Embryonic facial prominence (tissue), 1 donor: ENCODE data around the gene CERS1.

ENCODE experiments used
- DNase-seq: peaks from one replicate; pipeline ENCODE4 v3.0.0-alpha.2; 2016; ENCODE audit errors: extremely low spot score

The CERS1 gene

GRCh38 chr19:18856385-18857126 lies 39.4 kb downstream of the CERS1 start:
- no peak for DNase-seq

- DNase-seq: no peak
Measured at GRCh38 chr19:18855647-18856384, 40.1 kb downstream of the CERS1 start.

DNA sequence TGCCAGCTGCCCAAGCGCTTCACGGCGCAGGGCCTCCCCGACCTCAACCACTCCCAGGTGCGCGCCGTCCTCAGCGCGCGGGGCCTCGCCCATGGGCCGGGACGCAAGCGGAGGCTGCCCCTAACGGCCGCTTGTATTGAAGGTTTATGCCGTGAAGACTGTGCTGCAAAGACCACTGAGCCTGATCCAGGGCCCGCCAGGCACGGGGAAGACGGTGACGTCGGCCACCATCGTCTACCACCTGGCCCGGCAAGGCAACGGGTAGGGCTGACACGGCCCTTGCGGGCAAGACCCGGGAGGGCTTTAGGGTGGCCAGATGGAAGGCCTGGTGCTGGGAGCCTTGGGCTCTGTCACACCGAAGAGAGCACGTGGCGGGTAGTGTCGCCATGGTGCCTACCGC lies 41.0 kb downstream of the CERS1 start:
- DNase-seq: no peak

DNA sequence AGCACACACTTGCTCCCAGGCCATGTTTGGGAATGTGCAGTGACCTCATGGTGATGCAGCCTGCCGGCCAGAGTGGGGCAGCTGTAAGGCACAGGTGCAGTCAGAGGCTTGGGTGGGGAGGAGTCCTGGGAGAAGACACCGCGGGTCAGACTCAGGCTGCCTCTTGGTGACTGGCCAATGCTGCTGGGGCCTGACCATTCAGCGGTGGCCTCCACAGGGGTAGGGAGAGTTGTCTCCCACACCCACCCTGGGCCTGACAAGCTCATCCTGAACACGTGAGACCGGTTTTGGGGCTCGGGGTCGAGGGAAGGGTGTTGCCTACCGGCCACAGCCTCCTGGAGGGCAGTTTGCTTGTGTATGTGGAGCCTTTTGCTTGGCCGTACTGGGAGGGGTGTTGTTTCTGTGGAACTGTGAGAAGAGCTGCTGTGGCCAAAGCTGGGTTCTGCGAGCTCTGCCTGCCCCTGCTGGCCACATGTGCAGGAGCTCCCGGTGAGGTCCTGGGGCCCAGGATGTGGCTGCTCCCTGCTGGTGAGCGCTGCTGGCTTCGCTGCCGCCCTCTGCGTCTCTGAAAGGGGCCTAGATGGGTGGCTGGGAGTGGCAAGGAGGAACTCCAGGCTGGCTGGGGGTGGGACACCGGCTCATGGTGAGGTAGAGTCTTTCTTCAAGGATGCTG lies 42.1 kb downstream of the CERS1 start:
- no peak for DNase-seq

- DNase-seq: no peak
Measured at GRCh38 chr19:18852648-18853047, 43.3 kb downstream of the CERS1 start.

GRCh38 chr19:18851673-18852325 lies 44.2 kb downstream of the CERS1 start:
- DNase-seq: no peak

DNA sequence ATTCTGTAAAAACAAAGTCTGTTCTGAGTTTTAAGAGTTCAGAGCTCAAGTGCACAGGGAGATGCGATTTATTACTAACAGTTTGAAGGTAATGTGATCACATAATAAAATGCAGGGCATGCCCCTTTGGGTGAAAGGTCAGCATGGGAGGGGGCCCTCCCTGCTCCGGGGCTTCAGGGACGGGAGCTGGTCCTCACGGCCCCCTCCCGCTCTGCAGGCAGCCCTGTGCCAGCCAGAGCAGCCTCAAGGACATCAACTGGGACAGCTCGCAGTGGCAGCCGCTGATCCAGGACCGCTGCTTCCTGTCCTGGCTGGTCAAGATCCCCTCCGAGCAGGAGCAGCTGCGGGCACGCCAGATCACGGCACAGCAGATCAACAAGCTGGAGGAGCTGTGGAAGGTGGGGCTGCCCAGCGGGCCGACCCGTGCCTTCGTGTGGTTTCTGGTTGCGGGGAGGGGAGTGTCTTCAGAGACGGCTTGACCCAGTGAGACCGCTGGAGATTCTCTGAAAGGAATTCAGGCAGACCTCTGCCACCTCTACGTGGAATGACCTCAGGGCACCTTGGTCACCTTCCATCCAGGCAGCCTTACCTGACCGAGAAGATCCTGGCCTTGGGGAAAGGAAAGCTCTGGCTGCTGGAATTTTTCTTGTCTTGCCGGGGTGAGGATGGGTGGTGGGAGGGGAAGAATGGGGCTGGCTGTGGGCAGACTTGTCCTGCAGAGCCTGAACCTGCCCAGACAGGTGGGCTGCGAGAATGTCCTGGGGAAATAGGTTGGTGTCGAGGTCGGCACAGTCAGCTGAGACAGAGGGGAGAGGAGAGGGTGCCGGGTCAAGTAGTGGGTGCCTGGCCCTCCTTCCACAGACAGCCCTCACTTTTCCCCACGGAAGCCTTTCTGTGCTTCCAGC lies 45.2 kb downstream of the CERS1 start:
- DNase-seq: no peak

DNA sequence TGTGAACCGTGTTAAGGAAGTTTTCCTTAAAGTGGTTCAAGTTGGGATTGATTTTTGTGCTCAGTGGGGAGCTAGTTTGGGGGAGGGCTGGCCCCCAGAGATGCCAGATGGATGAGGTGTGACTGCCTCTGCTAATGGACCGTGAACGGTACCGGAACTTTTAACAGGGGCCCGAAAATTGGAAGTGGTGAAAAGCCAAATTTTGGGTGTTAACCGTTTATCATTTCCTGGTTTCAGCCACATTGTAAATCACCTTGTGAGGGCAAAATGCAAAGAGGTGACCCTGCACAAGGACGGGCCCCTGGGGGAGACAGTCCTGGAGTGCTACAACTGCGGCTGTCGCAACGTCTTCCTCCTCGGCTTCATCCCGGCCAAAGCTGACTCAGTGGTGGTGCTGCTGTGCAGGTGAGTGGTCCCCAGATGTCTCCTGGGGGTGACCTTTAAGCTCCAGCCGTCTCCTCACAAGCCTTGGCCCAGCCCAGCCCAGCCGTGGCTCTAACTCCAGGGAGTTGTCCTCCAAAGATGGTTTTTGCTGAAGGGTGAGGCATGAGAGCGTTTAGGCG lies 46.0 kb downstream of the CERS1 start:
- DNase-seq: no peak

- no peak for DNase-seq
Measured at GRCh38 chr19:18848878-18849661, 46.9 kb downstream of the CERS1 start.

GRCh38 chr19:18847549-18848463 lies 48.2 kb downstream of the CERS1 start:
- no peak for DNase-seq

DNA sequence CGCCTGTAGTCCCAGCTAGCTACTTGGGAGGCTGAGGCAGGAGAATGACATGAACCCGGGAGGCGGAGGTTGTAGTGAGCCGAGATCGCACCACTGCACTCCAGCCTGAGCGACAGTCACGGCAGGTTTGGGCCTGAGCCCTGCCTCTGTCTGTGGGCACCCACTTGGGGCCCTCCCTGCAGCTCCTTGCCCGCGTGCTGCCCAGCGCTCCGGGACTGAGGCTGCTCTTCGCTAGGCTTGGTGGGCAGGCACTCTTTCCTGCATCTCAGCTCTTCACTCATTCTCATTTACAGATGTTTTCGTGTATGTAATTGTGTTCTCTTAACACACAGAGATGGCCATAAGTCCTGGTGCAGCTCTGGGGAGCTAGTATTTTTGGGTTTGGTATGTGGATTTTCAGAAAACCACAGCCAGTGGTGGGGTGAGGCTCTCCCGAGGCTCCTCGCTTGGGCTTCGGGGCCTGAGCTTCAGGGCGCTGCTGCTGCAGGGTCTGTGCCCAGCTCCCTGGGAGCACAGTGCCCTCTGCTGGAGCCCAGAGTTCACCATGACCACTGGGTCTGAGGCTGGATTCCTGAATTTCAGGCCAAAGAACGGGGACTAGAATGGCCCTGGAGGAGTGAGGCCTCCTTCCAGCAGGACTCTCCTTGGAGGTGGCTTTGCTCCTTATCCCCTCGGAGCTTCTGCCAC lies 49.0 kb downstream of the CERS1 start:
- no peak for DNase-seq

- no peak for DNase-seq
Measured at GRCh38 chr19:18845961-18846360, 50.0 kb downstream of the CERS1 start.

- no peak for DNase-seq
Measured at GRCh38 chr19:18844806-18845329, 51.1 kb downstream of the CERS1 start.

DNA sequence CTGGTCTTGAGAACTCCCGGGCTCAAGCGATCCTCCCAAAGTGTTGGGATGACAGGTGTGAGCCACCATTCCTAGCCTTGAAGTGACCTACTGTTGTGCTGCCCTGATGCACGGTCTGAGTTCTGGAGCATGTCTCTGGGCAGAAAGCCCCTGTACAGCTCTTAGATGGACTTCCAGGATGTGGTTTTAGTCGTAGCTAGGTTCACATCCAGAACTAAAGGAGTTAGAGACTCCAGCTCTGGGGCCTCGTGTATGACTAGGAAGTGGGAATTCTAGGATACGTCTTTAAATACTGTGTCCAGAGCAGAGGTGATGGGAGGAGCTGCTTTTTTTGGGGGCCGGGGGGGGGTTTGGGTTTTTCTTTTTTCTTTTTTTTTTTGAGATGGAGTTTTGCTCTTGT lies 52.0 kb downstream of the CERS1 start:
- DNase-seq: no peak

GRCh38 chr19:18842166-18842565 lies 53.8 kb downstream of the CERS1 start:
- no peak for DNase-seq

DNA sequence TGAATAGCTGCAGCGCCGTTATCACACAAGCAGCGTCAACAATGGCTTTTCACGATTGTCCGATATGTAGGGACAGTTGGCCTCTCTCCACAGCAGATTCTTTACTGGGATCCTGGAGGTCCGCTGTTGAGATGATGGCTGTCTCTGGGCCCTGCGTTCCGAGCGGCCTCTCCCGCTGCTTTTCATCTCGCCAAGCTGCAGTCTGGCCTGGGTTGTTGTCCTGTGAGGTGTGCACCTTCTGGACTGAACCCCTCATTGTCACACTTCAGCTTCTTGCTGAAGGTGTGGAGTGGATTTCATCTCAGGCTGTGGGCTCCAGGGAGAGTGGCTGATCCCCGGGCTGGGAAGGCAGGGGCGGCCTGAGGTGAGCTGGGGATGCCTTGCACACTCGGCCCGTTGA lies 54.6 kb downstream of the CERS1 start:
- DNase-seq: no peak

- DNase-seq: no peak
Measured at GRCh38 chr19:18840288-18841267, 55.4 kb downstream of the CERS1 start.
